Spleen (tissue), 11 donors: ENCODE data around the gene ZNF217. TPM values are rescaled to one million over a fixed set of nuclear protein-coding genes. Genes with fewer than 3 reads are reported as not detected.
"Not testable (repeated sequence)": the region's sequence is repeated elsewhere in the genome, so short reads cannot be mapped to it uniquely, and the experiment has no call there.

Experiments
- DNase-seq: peaks from one replicate; pipeline ENCODE4 v3.0.0-alpha.2; 2020
- H3K27ac ChIP-seq, 8 donors: fragments of 200-600 bp; sonication (generic) in 7 of 8; 1 replicate in 4 of 8; 2 replicates in 4 of 8; pipeline versions ENCODE4 v1.5.0 to v1.8.0; 2016 to 2021; ENCODE audit warnings: inconsistent platforms in 4 of 8, mild to moderate bottlenecking in 4 of 8, moderate library complexity in 1 of 8
- H3K27me3 ChIP-seq, 7 donors: fragments of 200-600 bp; sonication (generic) in 6 of 7; replicated peaks in 1 of 7; 1 replicate in 4 of 7; 2 replicates in 3 of 7; pipeline versions ENCODE4 v1.5.0 to v1.8.0; 2016 to 2021; ENCODE audit warnings: inconsistent platforms in 3 of 7, mild to moderate bottlenecking in 1 of 7
- H3K36me3 ChIP-seq, 6 donors: fragments of 200-600 bp; sonication (generic) in 5 of 6; 1 replicate in 4 of 6; 2 replicates in 2 of 6; pipeline versions ENCODE4 v1.5.0 to v1.8.0; 2016 to 2021; ENCODE audit warnings: inconsistent platforms in 2 of 6
- H3K4me1 ChIP-seq, 6 donors: fragments of 200-600 bp; sonication (generic) in 5 of 6; 1 replicate in 3 of 6; 2 replicates in 3 of 6; pipeline versions ENCODE4 v1.5.0 to v1.8.0; 2016 to 2021; ENCODE audit warnings: inconsistent platforms in 3 of 6
- H3K4me3 ChIP-seq, 8 donors: fragments of 200-600 bp; sonication (generic) in 7 of 8; 1 replicate in 4 of 8; 2 replicates in 4 of 8; pipeline versions ENCODE4 v1.5.0 to v1.8.0; 2016 to 2021; ENCODE audit warnings: inconsistent platforms in 4 of 8, mild to moderate bottlenecking in 4 of 8, moderate library complexity in 2 of 8
- H3K9me3 ChIP-seq, 8 donors: fragments of 200-600 bp; sonication (generic) in 7 of 8; 1 replicate in 4 of 8; 2 replicates in 4 of 8; pipeline versions ENCODE4 v1.5.0 to v1.8.0; 2016 to 2021; ENCODE audit warnings: inconsistent platforms in 4 of 8
- CTCF ChIP-seq, 11 experiments: fragments of 200-600 bp in 7 of 11; fragments of 450-650 bp in 4 of 11; sonication (generic) in 4 of 11; IDR thresholded peaks in 8 of 11; conservative IDR thresholded peaks in 3 of 11; 1 replicate in 7 of 11; 2 replicates in 4 of 11; pipeline versions ENCODE4 v1.4.0 to v1.8.0; 2016 to 2021; ENCODE audit warnings: antibody characterized with exemption in 11 of 11, inconsistent platforms in 4 of 11, mild to moderate bottlenecking in 1 of 11
- POLR2A ChIP-seq, 3 donors: fragments of 450-650 bp; IDR thresholded peaks; one replicate each; pipeline ENCODE4 v1.5.1; 2017; ENCODE audit warnings: antibody characterized with exemption in 3 of 3, mild to moderate bottlenecking in 1 of 3
- POLR2AphosphoS5 ChIP-seq, 3 donors: sonication (generic); formaldehyde crosslinking; IDR thresholded peaks; one replicate each; pipeline ENCODE4 v1.5.1; 2017; ENCODE audit warnings: antibody characterized with exemption in 3 of 3
- WGBS, 5 donors: extraction: QIAGEN DNeasy Blood & Tissue Kit in 3 of 5; methylation state at CpG; one replicate each; pipeline versions ENCODE4 v1.1.5 to v1.1.7; 2013 to 2018; 5-methylcytosine and 5-hydroxymethylcytosine counted together
- intact Hi-C: fragments of 100-400 bp; cut with DNase I; formaldehyde crosslinking; loops from one replicate; pipeline ENCODE4 v1.15.0; 2023; ENCODE audit warnings: low total_unique reads
- polyA plus RNA-seq, 3 donors: library from polyadenylated mRNA; stranded (reverse); fragments of 200-250 nt; gene quantifications; one replicate each; pipeline ENCODE4 v1.2.1, GENCODE V29; 2013
- total RNA-seq, 7 donors: library from RNA; depleted of rRNA in 3 of 7; stranded (reverse); fragments of >200 nt in 3 of 7; fragmentation: NEBNext Ultra II Directional in 4 of 7; extraction: Animal tissue kit (Norgen Biotek cat#: 25700) in 4 of 7; gene quantifications; one replicate each; pipeline versions ENCODE4 v1.1.0 to v1.2.1, GENCODE V29; 2016 to 2021
- donor health status: healthy with polysubstance abuse.
- donor health status: DM: no; HTN: no; CAD: no; lungs with moderate emphysema.
- donor health status: DM: no; HTN: no; CAD: no.
- donor health status: Bipolar disorder and iron deficiency.
- donor health status: healthy.
- donor health status: DM: no; HTN: no; CAD: no.
- donor health status: DM: yes; HTN: yes; CAD: no.

The ZNF217 gene
- total and polyA plus RNA-seq, 10 donors = 15.1 to 90.1 (median 74.1) TPM

- WGBS, 5 donors = 84 to 97% (median 90%) methylated on average over 11 of the region's 11 CpGs
- Histone ChIP-seq H3K36me3 (peaks cover 0 to 27% (median 2%) of the 10 kb centered on the region in 6 donors), H3K4me3 (no peak overlapping the region), H3K4me1 (no peaks in the 10 kb centered on the region), H3K9me3 (no peaks in the 10 kb centered on the region), H3K27ac (no peak overlapping the region), H3K27me3 (no peaks in the 10 kb centered on the region)
- intact Hi-C loops = no loop called here
- no peak for DNase-seq
- no peak for TF ChIP-seq POLR2AphosphoS5 (IDR thresholded peaks at IDR 0.05)
- no peak for TF ChIP-seq CTCF (IDR thresholded peaks at IDR 0.05 in 8 of 11, conservative IDR thresholded peaks at IDR 0.05 in 3 of 11)
- no peak for TF ChIP-seq POLR2A (IDR thresholded peaks at IDR 0.05)
Observed at GRCh38 chr20:53556267-53556897, 37.3 kb downstream of the ZNF217 start.

- no peak for DNase-seq
- no peaks in the 10 kb centered on the region for H3K4me1 ChIP-seq
- intact Hi-C loops = no loop called here
Observed at GRCh38 chr20:53555816-53556215, 37.8 kb downstream of the ZNF217 start.

GRCh38 chr20:53555081-53555480, 38.6 kb downstream of the ZNF217 start:
- DNase-seq = no peak
- WGBS, 5 donors = 75 to 85% (median 78%) methylated on average over 4 of the region's 4 CpGs
- H3K27ac ChIP-seq = no peak overlapping the region
- H3K9me3 ChIP-seq = no peaks in the 10 kb centered on the region
- TF ChIP-seq POLR2AphosphoS5 (IDR thresholded peaks at IDR 0.05) = no peak
- TF ChIP-seq POLR2A (IDR thresholded peaks at IDR 0.05) = no peak
- no peak for TF ChIP-seq CTCF (IDR thresholded peaks at IDR 0.05 in 8 of 11, conservative IDR thresholded peaks at IDR 0.05 in 3 of 11)
- no peak overlapping the region for H3K4me3 ChIP-seq
- no peaks in the 10 kb centered on the region for H3K27me3 ChIP-seq
- no peaks in the 10 kb centered on the region for H3K4me1 ChIP-seq
- intact Hi-C loops = no loop called here
- peaks cover 0 to 17% (median 2%) of the 10 kb centered on the region in 6 donors for H3K36me3 ChIP-seq

More at GRCh38 chr20:53555816-53556215, 37.8 kb downstream of the ZNF217 start:
- TF ChIP-seq POLR2AphosphoS5 (IDR thresholded peaks at IDR 0.05) (no peak), CTCF (IDR thresholded peaks at IDR 0.05 in 8 of 11, conservative IDR thresholded peaks at IDR 0.05 in 3 of 11) (no peak), POLR2A (IDR thresholded peaks at IDR 0.05) (no peak)
- H3K27ac ChIP-seq = no peak overlapping the region
- 79 to 97% (median 90%) methylated on average over 2 of the region's 2 CpGs for WGBS, 5 donors
- H3K4me3 ChIP-seq = no peak overlapping the region
- no peaks in the 10 kb centered on the region for H3K27me3 ChIP-seq
- H3K9me3 ChIP-seq = no peaks in the 10 kb centered on the region
- H3K36me3 ChIP-seq = peaks cover 0 to 24% (median 2%) of the 10 kb centered on the region in 6 donors

DNA sequence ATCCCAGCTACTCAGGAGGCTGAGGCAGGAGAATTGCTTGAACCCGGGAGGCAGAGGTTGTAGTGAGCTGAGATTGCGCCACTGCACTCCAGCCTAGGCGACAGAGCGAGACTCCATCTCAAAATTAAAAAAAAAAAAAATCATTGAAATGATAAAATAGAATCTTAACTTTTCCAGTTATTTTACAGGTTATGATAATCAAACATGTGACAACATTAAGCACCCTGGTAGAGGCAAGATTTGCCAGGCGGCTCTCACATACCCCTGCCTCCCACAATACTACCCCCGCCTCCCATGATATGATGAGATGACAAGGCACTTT, 41.1 kb downstream of the ZNF217 start:
- DNase-seq, H3K27me3 ChIP-seq, H3K36me3 ChIP-seq, H3K4me3 ChIP-seq, H3K9me3 ChIP-seq, intact Hi-C loops, H3K27ac ChIP-seq, H3K4me1 ChIP-seq: not testable (repeated sequence)
- 91 to 97% (median 96%) methylated on average over 6 of the region's 6 CpGs for WGBS, 5 donors

DNA sequence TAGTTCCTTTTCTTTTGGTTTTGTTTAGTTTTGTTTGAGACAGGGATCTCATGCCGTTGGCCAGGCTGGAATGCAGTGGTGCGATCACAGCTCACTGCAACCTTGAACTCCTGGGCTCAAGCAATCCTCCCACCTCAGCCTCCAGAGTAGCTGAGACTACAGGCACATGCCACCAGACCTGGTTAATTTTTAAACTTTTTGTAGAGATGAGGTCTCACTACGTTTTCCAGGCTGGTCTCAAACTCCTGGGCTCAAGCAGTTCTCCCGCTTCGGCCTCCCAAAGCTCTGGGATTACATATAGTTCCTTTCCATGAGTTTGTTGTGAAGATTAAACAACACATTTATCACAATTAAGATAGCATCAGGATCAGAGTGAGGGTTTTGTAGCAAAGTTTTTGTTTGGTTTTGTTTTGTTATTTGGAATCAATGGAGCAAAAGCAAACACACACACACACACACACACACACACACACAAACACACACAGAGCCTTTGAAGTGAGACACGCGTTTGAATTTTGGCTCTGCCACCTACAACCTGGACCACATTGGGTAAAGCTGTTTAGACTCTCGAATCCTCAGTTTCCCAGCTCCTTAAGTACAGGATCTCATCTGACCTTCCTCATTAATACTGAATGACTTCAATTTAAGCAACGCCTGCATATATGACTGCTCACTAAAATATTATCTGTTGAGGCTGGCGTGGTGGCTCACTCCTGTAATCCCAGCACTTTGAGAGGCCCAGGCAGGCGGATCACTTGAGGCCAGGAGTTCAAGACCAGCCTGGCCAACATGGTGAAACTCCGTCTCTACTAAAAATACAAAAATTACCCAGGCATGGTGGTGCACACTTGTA, 41.7 kb downstream of the ZNF217 start:
- H3K27ac ChIP-seq, intact Hi-C loops, H3K4me1 ChIP-seq, H3K9me3 ChIP-seq, H3K4me3 ChIP-seq, DNase-seq, H3K27me3 ChIP-seq, H3K36me3 ChIP-seq: not testable (repeated sequence)
- WGBS, 5 donors = 82 to 90% (median 89%) methylated on average over 12 of the region's 12 CpGs
